Measurements from ENCODE around the gene TMTC1. TPM values are rescaled to one million over a fixed set of nuclear protein-coding genes. Genes with fewer than 3 reads are reported as not detected.

TMTC1 gene
- polyA plus RNA-seq, 4 donors = 1.1 to 11.4 (median 1.1) TPM

DNA sequence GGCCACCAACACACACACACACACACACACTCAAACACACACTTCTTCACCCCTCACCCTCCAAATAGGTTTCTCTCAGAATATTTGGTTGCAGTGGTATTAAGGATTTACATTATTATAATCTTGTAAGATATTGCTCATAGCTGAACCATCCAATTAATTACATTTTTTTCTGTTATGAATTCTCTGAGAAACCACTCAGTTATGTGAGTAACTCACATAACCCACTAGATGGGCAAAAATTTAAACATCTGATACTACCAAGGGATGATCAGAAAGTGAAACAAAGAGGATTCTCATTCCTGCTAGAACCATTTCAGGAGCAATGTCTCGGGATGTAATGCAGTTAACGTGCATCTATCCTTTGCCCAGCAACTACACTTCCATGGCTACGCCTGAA lies 31.6 kb downstream of the TMTC1 start:
- DNase-seq (no peak), FAIRE-seq (no peak)
- no peak overlapping the region for H3K4me3 ChIP-seq (ENCODE audit: low read depth in 1 of 3, low read length in 3 of 3)
- peaks cover 0 to 3% (median 0%) of the 10 kb centered on the region in 3 donors for H3K36me3 ChIP-seq (ENCODE audit: control insufficient read depth in 3 of 3, insufficient read depth in 2 of 3, low read depth in 1 of 3, low read length in 3 of 3)
- H3K27me3 ChIP-seq (ENCODE audit: control insufficient read depth in 3 of 3, insufficient read depth in 3 of 3, low read length in 3 of 3) = no peaks in the 10 kb centered on the region
- no peak overlapping the region for H3K27ac ChIP-seq (ENCODE audit: low read depth in 1 of 3, low read length in 2 of 3)
- no peaks in the 10 kb centered on the region for H3K4me1 ChIP-seq (ENCODE audit: control insufficient read depth in 3 of 3, insufficient read depth in 2 of 3, low read depth in 1 of 3, low read length in 2 of 3)
- WGBS, 3 donors = 86 to 93% (median 90%) methylated on average over 3 of the region's 3 CpGs
- no peaks in the 10 kb centered on the region for H3K9me3 ChIP-seq (ENCODE audit: control insufficient read depth in 2 of 2, insufficient read depth in 1 of 2, low read depth in 1 of 2, low read length in 1 of 2)

DNA sequence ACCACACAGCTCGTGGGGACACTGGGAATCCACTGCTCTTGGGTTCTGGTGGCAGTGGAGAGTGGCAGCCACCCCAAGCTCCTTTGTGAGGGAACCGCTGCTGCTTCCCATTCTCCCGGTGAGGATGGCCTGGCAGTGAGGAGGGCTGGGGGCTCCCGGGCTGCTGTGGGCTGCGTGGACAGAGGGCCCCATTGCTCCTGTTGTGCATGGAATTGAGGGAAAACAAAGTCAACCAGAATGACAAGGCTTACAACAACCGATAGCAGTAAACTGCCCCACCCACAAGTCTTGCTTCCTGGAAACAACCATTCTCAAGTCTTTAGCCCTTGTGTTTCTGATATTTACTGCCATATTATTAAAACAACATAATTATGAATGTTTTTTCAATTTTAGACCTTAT lies 32.1 kb downstream of the TMTC1 start:
- peaks cover 0 to 3% (median 0%) of the 10 kb centered on the region in 3 donors for H3K36me3 ChIP-seq (ENCODE audit: control insufficient read depth in 3 of 3, insufficient read depth in 2 of 3, low read depth in 1 of 3, low read length in 3 of 3)
- H3K27ac ChIP-seq (ENCODE audit: low read depth in 1 of 3, low read length in 2 of 3) = no peak overlapping the region
- no peaks in the 10 kb centered on the region for H3K4me1 ChIP-seq (ENCODE audit: control insufficient read depth in 3 of 3, insufficient read depth in 2 of 3, low read depth in 1 of 3, low read length in 2 of 3)
- no peaks in the 10 kb centered on the region for H3K9me3 ChIP-seq (ENCODE audit: control insufficient read depth in 2 of 2, insufficient read depth in 1 of 2, low read depth in 1 of 2, low read length in 1 of 2)
- no peak overlapping the region for H3K4me3 ChIP-seq (ENCODE audit: low read depth in 1 of 3, low read length in 3 of 3)
- WGBS, 3 donors = 47 to 62% (median 47%) methylated on average over 6 of the region's 6 CpGs
- no peak for DNase-seq
- FAIRE-seq = no peak
- H3K27me3 ChIP-seq (ENCODE audit: control insufficient read depth in 3 of 3, insufficient read depth in 3 of 3, low read length in 3 of 3) = no peaks in the 10 kb centered on the region

DNA sequence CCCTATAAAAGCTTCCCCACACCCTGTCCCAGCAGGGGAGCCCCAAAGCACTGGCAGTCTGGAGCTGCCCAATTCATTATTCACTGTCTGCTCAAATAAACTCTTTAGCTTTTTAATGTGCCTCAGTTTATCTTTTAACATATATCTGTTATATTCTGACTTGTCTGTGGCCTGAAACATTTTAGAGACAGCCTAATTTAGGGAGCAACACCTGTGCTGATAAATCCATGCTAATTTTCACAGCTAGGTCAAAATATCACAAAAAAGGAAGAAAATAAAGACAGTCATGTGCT lies 32.9 kb downstream of the TMTC1 start:
- H3K9me3 ChIP-seq (ENCODE audit: control insufficient read depth in 2 of 2, insufficient read depth in 1 of 2, low read depth in 1 of 2, low read length in 1 of 2) = no peaks in the 10 kb centered on the region
- peaks cover 0 to 3% (median 0%) of the 10 kb centered on the region in 3 donors for H3K36me3 ChIP-seq (ENCODE audit: control insufficient read depth in 3 of 3, insufficient read depth in 2 of 3, low read depth in 1 of 3, low read length in 3 of 3)
- H3K4me1 ChIP-seq (ENCODE audit: control insufficient read depth in 3 of 3, insufficient read depth in 2 of 3, low read depth in 1 of 3, low read length in 2 of 3) = no peaks in the 10 kb centered on the region
- no peaks in the 10 kb centered on the region for H3K27me3 ChIP-seq (ENCODE audit: control insufficient read depth in 3 of 3, insufficient read depth in 3 of 3, low read length in 3 of 3)
- no peak overlapping the region for H3K4me3 ChIP-seq (ENCODE audit: low read depth in 1 of 3, low read length in 3 of 3)
- no peak overlapping the region for H3K27ac ChIP-seq (ENCODE audit: low read depth in 1 of 3, low read length in 2 of 3)
- no peak for FAIRE-seq
- no peak for DNase-seq

DNA sequence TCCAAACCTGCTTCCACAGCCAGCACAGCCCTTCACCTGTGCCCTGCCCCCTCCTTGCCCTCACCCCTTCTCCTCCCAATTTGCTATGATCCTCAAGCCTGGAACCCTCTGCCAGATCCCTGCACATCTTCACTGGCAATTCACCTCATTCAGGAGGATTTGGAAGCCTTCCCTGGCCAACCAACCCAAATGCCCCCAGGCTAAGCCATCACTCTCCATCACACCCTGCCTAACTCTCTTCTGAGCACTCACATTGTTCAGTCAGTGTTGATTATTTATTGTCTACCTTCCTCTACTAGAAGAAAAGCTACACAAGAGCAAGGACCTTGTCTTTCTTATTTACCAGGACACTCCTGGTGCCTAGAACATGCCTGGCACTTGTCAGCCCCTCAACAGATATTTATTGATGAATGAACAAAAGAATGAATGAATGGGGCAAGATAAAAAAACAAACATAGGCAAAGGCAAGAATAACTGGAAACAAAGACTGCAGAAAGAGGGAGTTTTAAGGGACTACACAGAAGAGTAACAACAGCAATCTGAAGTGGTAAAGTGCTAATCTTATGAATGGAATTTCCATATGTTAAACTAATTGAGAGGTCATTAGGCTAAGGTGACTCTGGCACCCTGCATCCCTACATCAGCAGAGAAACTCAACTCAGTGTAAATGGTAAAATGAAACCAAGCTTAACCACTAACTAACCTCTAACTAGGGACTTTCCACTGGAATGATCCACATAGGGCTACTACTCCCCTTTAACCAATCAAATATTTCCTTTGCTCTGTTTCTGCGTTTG lies 33.4 kb downstream of the TMTC1 start:
- no peak for FAIRE-seq
- DNase-seq = no peak
- Histone ChIP-seq H3K4me1 (ENCODE audit: control insufficient read depth in 3 of 3, insufficient read depth in 2 of 3, low read depth in 1 of 3, low read length in 2 of 3) (no peaks in the 10 kb centered on the region), H3K36me3 (ENCODE audit: control insufficient read depth in 3 of 3, insufficient read depth in 2 of 3, low read depth in 1 of 3, low read length in 3 of 3) (peaks cover 0 to 3% (median 0%) of the 10 kb centered on the region in 3 donors), H3K27me3 (ENCODE audit: control insufficient read depth in 3 of 3, insufficient read depth in 3 of 3, low read length in 3 of 3) (no peaks in the 10 kb centered on the region), H3K9me3 (ENCODE audit: control insufficient read depth in 2 of 2, insufficient read depth in 1 of 2, low read depth in 1 of 2, low read length in 1 of 2) (no peaks in the 10 kb centered on the region), H3K4me3 (ENCODE audit: low read depth in 1 of 3, low read length in 3 of 3) (no peak overlapping the region), H3K27ac (ENCODE audit: low read depth in 1 of 3, low read length in 2 of 3) (no peak overlapping the region)
- WGBS, 3 donors = 27 to 54% (median 31%) methylated on average over 1 of the region's 1 CpG

DNA sequence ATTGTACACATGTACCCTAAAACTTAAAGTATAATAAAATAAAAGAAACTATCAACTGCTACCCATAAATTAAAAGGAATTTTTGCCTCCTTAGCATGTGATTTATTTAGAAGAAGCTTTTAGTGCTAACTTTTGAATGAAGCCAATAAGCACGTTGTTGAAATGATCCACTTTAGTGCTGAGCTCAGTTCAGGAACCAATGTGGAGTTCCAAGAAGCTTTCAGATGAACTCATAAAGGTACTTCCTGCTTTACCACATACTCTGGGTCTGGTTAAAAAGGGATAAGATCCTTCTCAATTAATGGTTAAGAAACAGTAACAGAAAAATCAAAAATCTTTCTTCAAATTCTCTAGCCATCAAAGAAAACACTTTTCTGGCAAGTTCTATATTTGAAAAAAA lies 39.4 kb downstream of the TMTC1 start:
- Histone ChIP-seq H3K27ac (ENCODE audit: low read depth in 1 of 3, low read length in 2 of 3) (no peak overlapping the region), H3K27me3 (ENCODE audit: control insufficient read depth in 3 of 3, insufficient read depth in 3 of 3, low read length in 3 of 3) (no peaks in the 10 kb centered on the region), H3K9me3 (ENCODE audit: control insufficient read depth in 2 of 2, insufficient read depth in 1 of 2, low read depth in 1 of 2, low read length in 1 of 2) (no peaks in the 10 kb centered on the region), H3K4me1 (ENCODE audit: control insufficient read depth in 3 of 3, insufficient read depth in 2 of 3, low read depth in 1 of 3, low read length in 2 of 3) (no peaks in the 10 kb centered on the region), H3K4me3 (ENCODE audit: low read depth in 1 of 3, low read length in 3 of 3) (no peak overlapping the region), H3K36me3 (ENCODE audit: control insufficient read depth in 3 of 3, insufficient read depth in 2 of 3, low read depth in 1 of 3, low read length in 3 of 3) (no peaks in the 10 kb centered on the region)
- FAIRE-seq (no peak), DNase-seq (no peak)
- WGBS, 3 donors = 0% methylated on average over 1 of the region's 1 CpG

DNA sequence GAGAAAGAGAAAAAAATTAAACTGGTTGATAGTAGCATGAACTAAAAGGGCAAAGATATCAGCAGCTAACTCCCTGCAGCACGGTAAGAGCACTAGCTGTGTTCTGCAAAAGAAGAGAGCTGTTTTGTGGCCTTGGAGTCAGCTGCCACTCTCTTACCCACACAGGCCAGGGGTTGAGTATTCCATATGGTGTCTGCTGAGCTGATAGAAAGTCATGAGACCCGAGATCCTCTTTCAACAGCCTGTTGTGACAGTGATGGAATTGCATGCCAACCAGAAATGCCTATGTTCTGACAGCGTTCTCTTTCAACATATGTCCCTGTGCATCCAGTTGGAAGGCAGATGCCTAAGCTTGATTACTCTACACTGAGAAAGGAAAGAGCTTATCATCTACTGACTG lies 39.9 kb downstream of the TMTC1 start:
- Histone ChIP-seq H3K4me1 (ENCODE audit: control insufficient read depth in 3 of 3, insufficient read depth in 2 of 3, low read depth in 1 of 3, low read length in 2 of 3) (no peaks in the 10 kb centered on the region), H3K4me3 (ENCODE audit: low read depth in 1 of 3, low read length in 3 of 3) (no peak overlapping the region), H3K27ac (ENCODE audit: low read depth in 1 of 3, low read length in 2 of 3) (no peak overlapping the region), H3K27me3 (ENCODE audit: control insufficient read depth in 3 of 3, insufficient read depth in 3 of 3, low read length in 3 of 3) (no peaks in the 10 kb centered on the region), H3K36me3 (ENCODE audit: control insufficient read depth in 3 of 3, insufficient read depth in 2 of 3, low read depth in 1 of 3, low read length in 3 of 3) (no peaks in the 10 kb centered on the region), H3K9me3 (ENCODE audit: control insufficient read depth in 2 of 2, insufficient read depth in 1 of 2, low read depth in 1 of 2, low read length in 1 of 2) (no peaks in the 10 kb centered on the region)
- FAIRE-seq = no peak
- 54 to 64% (median 62%) methylated on average over 3 of the region's 3 CpGs for WGBS, 3 donors
- DNase-seq = no peak

DNA sequence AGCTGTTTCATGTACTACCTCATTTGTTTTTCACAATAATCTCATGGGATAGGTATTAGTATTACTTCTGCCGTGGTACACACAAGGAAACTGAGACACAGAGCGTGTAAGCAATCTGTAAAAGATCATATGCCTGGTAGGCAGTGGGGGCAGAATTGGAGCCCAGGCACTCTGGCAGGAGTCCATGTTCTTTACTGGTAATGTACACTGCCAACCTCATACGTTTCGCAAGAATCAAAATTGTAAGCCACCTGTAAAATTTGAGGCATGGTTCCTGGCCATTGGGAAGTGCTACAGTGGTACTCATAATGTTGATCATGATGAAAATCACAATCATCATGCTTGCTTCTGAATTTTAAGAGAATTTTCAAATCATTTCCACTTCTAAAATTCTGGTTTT lies 40.7 kb downstream of the TMTC1 start:
- FAIRE-seq = no peak
- no peaks in the 10 kb centered on the region for H3K9me3 ChIP-seq (ENCODE audit: control insufficient read depth in 2 of 2, insufficient read depth in 1 of 2, low read depth in 1 of 2, low read length in 1 of 2)

DNA sequence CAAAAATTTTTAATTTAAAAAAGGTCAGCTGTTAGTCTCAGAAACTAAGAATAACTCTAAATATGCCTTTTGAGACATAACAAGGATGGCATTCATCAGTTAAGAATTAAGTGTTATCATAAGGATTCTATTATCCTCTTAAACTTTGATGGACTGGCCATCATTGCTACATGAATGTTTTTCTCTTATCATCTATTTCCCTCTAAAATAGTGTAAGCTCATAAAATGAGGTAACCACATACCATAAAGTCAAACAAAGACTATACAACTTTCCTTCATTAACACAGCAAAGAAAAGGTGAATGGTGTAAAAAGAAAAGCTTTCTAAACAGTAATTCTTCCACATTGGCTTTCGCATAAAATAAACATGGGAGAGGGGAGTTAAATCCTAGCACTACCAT lies 41.1 kb downstream of the TMTC1 start:
- no peaks in the 10 kb centered on the region for H3K27me3 ChIP-seq (ENCODE audit: control insufficient read depth in 3 of 3, insufficient read depth in 3 of 3, low read length in 3 of 3)
- FAIRE-seq (no peak), DNase-seq (no peak)
- H3K9me3 ChIP-seq (ENCODE audit: control insufficient read depth in 2 of 2, insufficient read depth in 1 of 2, low read depth in 1 of 2, low read length in 1 of 2) = no peaks in the 10 kb centered on the region
- H3K4me1 ChIP-seq (ENCODE audit: control insufficient read depth in 3 of 3, insufficient read depth in 2 of 3, low read depth in 1 of 3, low read length in 2 of 3) = no peaks in the 10 kb centered on the region
- no peak overlapping the region for H3K4me3 ChIP-seq (ENCODE audit: low read depth in 1 of 3, low read length in 3 of 3)
- 82 to 94% (median 94%) methylated on average over 1 of the region's 1 CpG for WGBS, 3 donors
- H3K36me3 ChIP-seq (ENCODE audit: control insufficient read depth in 3 of 3, insufficient read depth in 2 of 3, low read depth in 1 of 3, low read length in 3 of 3) = no peaks in the 10 kb centered on the region
- H3K27ac ChIP-seq (ENCODE audit: low read depth in 1 of 3, low read length in 2 of 3) = no peak overlapping the region

More for the DNA sequence above, 40.7 kb downstream of the TMTC1 start:
- Histone ChIP-seq H3K27ac (ENCODE audit: low read depth in 1 of 3, low read length in 2 of 3) (no peak overlapping the region), H3K36me3 (ENCODE audit: control insufficient read depth in 3 of 3, insufficient read depth in 2 of 3, low read depth in 1 of 3, low read length in 3 of 3) (no peaks in the 10 kb centered on the region), H3K27me3 (ENCODE audit: control insufficient read depth in 3 of 3, insufficient read depth in 3 of 3, low read length in 3 of 3) (no peaks in the 10 kb centered on the region), H3K4me3 (ENCODE audit: low read depth in 1 of 3, low read length in 3 of 3) (no peak overlapping the region), H3K4me1 (ENCODE audit: control insufficient read depth in 3 of 3, insufficient read depth in 2 of 3, low read depth in 1 of 3, low read length in 2 of 3) (no peaks in the 10 kb centered on the region)
- no peak for DNase-seq
- 83 to 93% (median 84%) methylated on average over 4 of the region's 4 CpGs for WGBS, 3 donors

Measured in small intestine (tissue), 7 donors.